HepG2 (cell line): ENCODE results near the gene NOG. TPM values are rescaled to one million over a fixed set of nuclear protein-coding genes. Genes with fewer than 3 reads are reported as not detected.

ENCODE experiments used
- ATAC-seq: fragments of 200-7000 bp; cut with Tn5 transposase; 3 replicates; pipeline ENCODE4 v1.9.1; 2020; ENCODE audit warnings: mild to moderate bottlenecking, moderate library complexity
- BruUV-seq: library from RNA; stranded (reverse); fragments of 400-500 nt; replicated peaks from 2 replicates; lab custom pipeline; 2021; lab: Mats Ljungman, UMichigan
- CTCF ChIA-PET: fragments of 300-600 bp; formaldehyde crosslinking; extraction: SDS; loops from one replicate; lab custom pipeline; 2021; ENCODE audit warnings: low total read pairs, inconsistent platforms, low intra/inter-chr PET ratio; lab: Yijun Ruan, JAX
- POLR2A ChIA-PET: fragments of 350-600 bp; sonication (Branson Sonifier 250); formaldehyde crosslinking; loops from one replicate; lab custom pipeline; 2020; ENCODE audit warnings: antibody characterized with exemption, inconsistent platforms; lab: Yijun Ruan, JAX
- DNase-seq: peaks from one replicate; pipeline ENCODE4 v3.0.0-alpha.2; 2015; ENCODE audit warnings: low spot score
- FAIRE-seq: peaks from 3 replicates; lab custom pipeline; 2011; peaks lifted over from hg19 to GRCh38; lab: Jason Lieb, UNC
- H2AFZ ChIP-seq: one replicate; pipeline ENCODE4 v1.6.1; 2011; ENCODE audit warnings: low read length, inconsistent platforms
- H3K27ac ChIP-seq: fragments of 300-600 bp; 3 replicates; pipeline ENCODE4 v1.8.0; 2011; ENCODE audit warnings: mixed run types, mild to moderate bottlenecking, mixed read lengths, low read length, inconsistent platforms; ENCODE audit not compliant: insufficient read depth; ENCODE audit errors: extremely low read length
- H3K27me3 ChIP-seq, 2 experiments: fragments of 200-600 bp in 1 of 2; 2 replicates in 1 of 2; 3 replicates in 1 of 2; pipeline versions ENCODE4 v1.6.0 to v1.8.0; 2011; ENCODE audit warnings: low read length in 2 of 2, mild to moderate bottlenecking in 2 of 2, moderate library complexity in 2 of 2, inconsistent platforms in 1 of 2; ENCODE audit not compliant: insufficient read depth in 2 of 2, control insufficient read depth in 1 of 2
- H3K36me3 ChIP-seq, 2 experiments: fragments of 200-600 bp in 1 of 2; replicated peaks in 1 of 2; 2 replicates in 1 of 2; 3 replicates in 1 of 2; pipeline versions ENCODE4 v1.5.1 to v1.8.0; 2011; ENCODE audit warnings: low read length in 2 of 2, inconsistent platforms in 1 of 2; ENCODE audit not compliant: insufficient read depth in 2 of 2, control insufficient read depth in 1 of 2
- H3K4me1 ChIP-seq: 2 replicates; pipeline ENCODE4 v1.5.1; 2012; ENCODE audit warnings: low read length, inconsistent platforms; ENCODE audit not compliant: insufficient read depth
- H3K4me2 ChIP-seq: 2 replicates; pipeline ENCODE4 v1.6.0; 2011; ENCODE audit warnings: low read depth, low read length, inconsistent platforms
- H3K4me3 ChIP-seq, 3 experiments: fragments of 200-600 bp in 1 of 3; sonication (generic), shearing (Covaris generic) in 1 of 3; replicated peaks in 1 of 3; 2 replicates each; pipeline ENCODE4 v1.5.1; 2011 to 2016; ENCODE audit warnings: low read length in 3 of 3, inconsistent platforms in 2 of 3, low read depth in 2 of 3, mild to moderate bottlenecking in 2 of 3, control low read depth in 1 of 3, mixed read lengths in 1 of 3; ENCODE audit not compliant: insufficient read depth in 1 of 3
- H3K79me2 ChIP-seq: one replicate; pipeline ENCODE4 v1.6.1; 2011; ENCODE audit warnings: low read length, inconsistent platforms; ENCODE audit not compliant: insufficient read depth
- H3K9ac ChIP-seq: 2 replicates; pipeline ENCODE4 v1.6.0; 2011; ENCODE audit warnings: mild to moderate bottlenecking, low read depth, low read length, inconsistent platforms; ENCODE audit not compliant: insufficient read depth
- H3K9me3 ChIP-seq: 2 replicates; pipeline ENCODE4 v1.5.1; 2012; ENCODE audit warnings: mild to moderate bottlenecking, low read length
- H4K20me1 ChIP-seq: 2 replicates; pipeline ENCODE4 v1.6.0; 2011; ENCODE audit warnings: inconsistent platforms, mild to moderate bottlenecking, low read length, moderate library complexity; ENCODE audit not compliant: insufficient read depth
- CCAR2 ChIP-seq: fragments of 200-400 bp; formaldehyde crosslinking; optimal IDR thresholded peaks from 2 replicates; pipeline ENCODE3; 2018; ENCODE audit warnings: low read depth, mild to moderate bottlenecking, low read length, moderate library complexity
- ZNF543 ChIP-seq: sonication (generic); formaldehyde crosslinking; IDR thresholded peaks from 2 replicates; pipeline ENCODE4 v1.4.0; 2020; ENCODE audit warnings: mild to moderate bottlenecking, missing genetic modification reagents
- ZNF674 ChIP-seq: sonication (generic); formaldehyde crosslinking; IDR thresholded peaks from 2 replicates; pipeline ENCODE4 v1.5.0; 2020; ENCODE audit warnings: low read depth, mild to moderate bottlenecking, missing genetic modification reagents
- ZNF761 ChIP-seq: sonication (generic); formaldehyde crosslinking; conservative IDR thresholded peaks from 2 replicates; pipeline ENCODE4 v1.4.0; 2020; ENCODE audit warnings: mild to moderate bottlenecking, missing genetic modification reagents
- WGBS: methylation state at CpG from one replicate; pipeline ENCODE4 v1.1.6; 2017; ENCODE audit warnings: low lambda C conversion rate; 5-methylcytosine and 5-hydroxymethylcytosine counted together
- in situ Hi-C: cut with HindIII; loops from 2 replicates; pipeline ENCODE4 v1.10.0; 2017; ENCODE audit warnings: low pct_unique_long_range_greater_than_20kb; ENCODE audit not compliant: extremely low pct_ligation_motif_present
- intact Hi-C: fragments of 100-400 bp; cut with micrococcal nuclease; formaldehyde crosslinking; loops from one replicate; pipeline ENCODE4 v1.10.0; 2022; ENCODE audit not compliant: unreplicated experiment
- polyA plus RNA-seq, 8 experiments: library from polyadenylated mRNA; depleted of rRNA in 3 of 8; stranded (reverse) in 7 of 8; unstranded in 1 of 8; fragments of >200 nt; fragmentation: Illumina TruSeq in 4 of 8; extraction: Trizol in 4 of 8; gene quantifications; 2 replicates each; pipeline versions ENCODE4 v1.2.1 to v1.2.3, GENCODE V29; 2011 to 2016; ENCODE audit warnings: low read depth in 4 of 8, missing spikeins in 1 of 8, mixed read lengths in 1 of 8; ENCODE audit not compliant: insufficient read depth in 1 of 8
- total RNA-seq, 5 experiments: library from RNA; depleted of rRNA; stranded (reverse); fragments of >200 nt; fragmentation: Illumina TruSeq; extraction: Trizol; gene quantifications; 2 replicates each; pipeline ENCODE4 v1.2.3, GENCODE V29; 2016; ENCODE audit warnings: low read depth in 1 of 5
- TF ChIP-seq, protein P1 (sequence below): sonication (generic); formaldehyde crosslinking; IDR thresholded peaks from 2 replicates; pipeline ENCODE4 v1.4.0; 2020; ENCODE audit warnings: missing genetic modification reagents, mild to moderate bottlenecking, borderline replicate concordance
- TF ChIP-seq, protein P2 (sequence below): sonication (generic); formaldehyde crosslinking; IDR thresholded peaks from 2 replicates; pipeline ENCODE4 v1.8.1; 2023; ENCODE audit warnings: mild to moderate bottlenecking, missing genetic modification reagents, borderline replicate concordance

NOG gene
- total and polyA plus RNA-seq, 2 of the 13 experiments (the other 11 are each of a cell fraction or from before 2014, with no cell fraction given), result not detected

DNA sequence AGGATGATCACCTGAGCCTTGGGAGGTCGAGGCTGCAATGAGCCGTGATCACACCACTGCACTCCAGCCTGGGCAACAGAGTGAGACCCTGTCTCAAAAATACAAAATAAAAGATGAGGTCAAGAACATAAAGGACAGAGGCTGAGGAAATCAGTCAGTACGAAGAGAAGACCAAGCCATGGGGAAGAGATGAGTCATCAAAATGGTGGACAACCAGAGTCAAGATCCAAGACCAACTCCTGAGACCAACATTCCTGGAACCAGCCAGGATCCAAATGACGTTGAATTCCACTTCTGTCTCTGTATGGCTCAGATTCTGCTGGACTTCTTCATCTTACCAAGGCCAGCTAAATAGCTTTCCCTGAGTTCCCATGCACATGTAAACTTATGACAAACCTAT lies 44.8 kb upstream of the NOG start (continued):
- TF ChIP-seq, protein P1, sequence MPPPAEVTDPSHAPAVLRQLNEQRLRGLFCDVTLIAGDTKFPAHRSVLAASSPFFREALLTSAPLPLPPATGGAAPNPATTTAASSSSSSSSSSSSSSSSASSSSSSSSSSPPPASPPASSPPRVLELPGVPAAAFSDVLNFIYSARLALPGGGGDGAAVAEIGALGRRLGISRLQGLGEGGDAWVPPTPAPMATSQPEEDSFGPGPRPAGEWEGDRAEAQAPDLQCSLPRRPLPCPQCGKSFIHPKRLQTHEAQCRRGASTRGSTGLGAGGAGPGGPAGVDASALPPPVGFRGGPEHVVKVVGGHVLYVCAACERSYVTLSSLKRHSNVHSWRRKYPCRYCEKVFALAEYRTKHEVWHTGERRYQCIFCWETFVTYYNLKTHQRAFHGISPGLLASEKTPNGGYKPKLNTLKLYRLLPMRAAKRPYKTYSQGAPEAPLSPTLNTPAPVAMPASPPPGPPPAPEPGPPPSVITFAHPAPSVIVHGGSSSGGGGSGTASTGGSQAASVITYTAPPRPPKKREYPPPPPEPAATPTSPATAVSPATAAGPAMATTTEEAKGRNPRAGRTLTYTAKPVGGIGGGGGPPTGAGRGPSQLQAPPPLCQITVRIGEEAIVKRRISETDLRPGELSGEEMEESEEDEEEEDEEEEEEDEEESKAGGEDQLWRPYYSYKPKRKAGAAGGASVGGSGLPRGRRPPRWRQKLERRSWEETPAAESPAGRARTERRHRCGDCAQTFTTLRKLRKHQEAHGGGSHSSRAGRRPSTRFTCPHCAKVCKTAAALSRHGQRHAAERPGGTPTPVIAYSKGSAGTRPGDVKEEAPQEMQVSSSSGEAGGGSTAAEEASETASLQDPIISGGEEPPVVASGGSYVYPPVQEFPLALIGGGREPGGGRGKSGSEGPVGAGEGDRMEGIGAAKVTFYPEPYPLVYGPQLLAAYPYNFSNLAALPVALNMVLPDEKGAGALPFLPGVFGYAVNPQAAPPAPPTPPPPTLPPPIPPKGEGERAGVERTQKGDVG (CRISPR knock-in tag), result no peak

DNA sequence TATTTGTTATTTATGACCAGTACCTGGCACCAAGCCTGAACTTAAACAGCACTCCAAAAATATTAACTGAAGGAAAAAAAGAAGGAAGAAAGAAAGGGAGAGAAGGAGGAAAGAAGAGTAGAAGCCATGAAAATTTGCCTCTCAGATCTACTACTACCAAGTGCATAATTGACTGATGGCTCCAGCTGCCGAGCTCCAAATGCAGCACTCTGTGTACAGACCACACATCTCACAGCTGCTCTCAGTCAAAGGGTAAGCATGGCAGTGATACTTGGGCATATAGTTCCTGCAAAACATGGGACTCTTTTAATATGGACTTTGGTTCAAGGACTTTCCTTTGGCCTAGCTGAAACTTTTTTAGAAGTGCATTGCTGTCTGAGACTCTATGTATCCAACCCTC lies 44.0 kb upstream of the NOG start:
- Histone ChIP-seq H3K27me3 (no peaks in the 10 kb centered on the region), H2AFZ (no peak overlapping the region), H3K9me3 (peaks cover 5% of the 10 kb centered on the region; the same call in 1 of the 2 replicates), H3K4me3 (no peak overlapping the region), H3K79me2 (no peaks in the 10 kb centered on the region), H4K20me1 (no peaks in the 10 kb centered on the region), H3K4me1 (no peaks in the 10 kb centered on the region), H3K4me2 (no peak overlapping the region), H3K36me3 (no peaks in the 10 kb centered on the region), H3K9ac (no peak overlapping the region), H3K27ac (no peak overlapping the region)
- intact Hi-C loops (no loop called here), in situ Hi-C loops (no loop called here)
- WGBS, result 0% methylated on average over 1 of the region's 1 CpG
- TF ChIP-seq ZNF761 (CRISPR knock-in tag) (no peak), ZNF674 (no peak), ZNF543 (no peak), CCAR2 (no peak)
- TF ChIP-seq, protein P2, sequence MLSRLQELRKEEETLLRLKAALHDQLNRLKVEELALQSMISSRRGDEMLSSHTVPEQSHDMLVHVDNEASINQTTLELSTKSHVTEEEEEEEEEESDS (CRISPR knock-in tag), result no peak
- FAIRE-seq (no peak), DNase-seq (no peak), ATAC-seq (no peak)
- ChIA-PET CTCF (no interaction called here), POLR2A (no interaction called here)
- no TSS peak for BruUV-seq
